Measurements from ENCODE around the gene IQGAP2. TPM values are rescaled to one million over a fixed set of nuclear protein-coding genes. Genes with fewer than 3 reads are reported as not detected.

The IQGAP2 gene
- total and polyA plus RNA-seq, 9 of the 15 experiments (the other 6 are each of a cell fraction or from before 2014, with no cell fraction given), result 8.7 to 23.2 (median 17.4) TPM

DNA sequence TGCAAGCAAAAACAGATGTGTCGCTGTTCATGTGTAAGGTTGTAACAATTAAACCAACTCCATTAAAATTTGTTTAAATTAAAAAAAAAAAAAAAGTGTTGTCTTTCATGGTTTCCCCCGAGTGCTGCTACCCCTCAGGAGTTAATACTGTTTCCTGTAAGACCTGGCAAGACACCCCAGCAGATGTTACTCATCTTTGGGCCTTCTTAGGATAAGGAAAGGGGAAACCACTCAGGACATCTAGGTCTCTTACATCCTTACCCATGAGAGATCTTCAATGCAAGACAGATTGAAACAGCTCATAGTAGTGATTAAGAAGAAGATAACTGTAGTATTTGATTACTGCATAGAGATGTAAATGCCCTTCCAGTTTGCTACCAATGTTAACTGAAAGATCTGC is 279.3 kb downstream of the IQGAP2 start:
- POLR2A ChIA-PET, result interaction anchor here (1.0 kb wide), 1 partner anchor 9 kb away, joined by 3 read pairs; no protein-coding TSS in a partner anchor
- Histone ChIP-seq H3K27ac (ENCODE audit: extremely low read depth, low read depth, low read length) (no peak overlapping the region), H3K9me1 (ENCODE audit: control insufficient read depth, insufficient read depth, low read length) (no peaks in the 10 kb centered on the region), H4K20me1 (replicated peaks; ENCODE audit: control insufficient read depth, insufficient read depth, low read length) (no peaks in the 10 kb centered on the region), H3K9me3 (replicated peaks; ENCODE audit: control insufficient read depth, insufficient read depth, low read depth, low read length) (no peaks in the 10 kb centered on the region), H3K4me3 (no peak overlapping the region), H3K36me3 (ENCODE audit: control insufficient read depth, insufficient read depth, low read length) (no peaks in the 10 kb centered on the region), H3K4me2 (ENCODE audit: insufficient read depth, low read length) (no peak overlapping the region), H3K27me3 (ENCODE audit: control insufficient read depth in 2 of 2, insufficient read depth in 2 of 2, low read length in 2 of 2) (no peaks in the 10 kb centered on the region), H2AFZ (ENCODE audit: low read depth, low read length) (no peak overlapping the region), H3K4me1 (replicated peaks in 1 of 2; ENCODE audit: control insufficient read depth in 2 of 2, insufficient read depth in 2 of 2, low read length in 2 of 2) (peaks cover 0 to 18% of the 10 kb centered on the region in 2 experiments; a peak in 4 of 5 replicates), H3K79me2 (ENCODE audit: control insufficient read depth, insufficient read depth, low read length) (no peaks in the 10 kb centered on the region), H3K9ac (ENCODE audit: insufficient read depth in 1 of 2, low read depth in 2 of 2, low read length in 2 of 2) (no peak overlapping the region)
- ATAC-seq, result no peak
- intact Hi-C loops (cut with micrococcal nuclease), result no loop called here
- no peak for TF ChIP-seq CREM (IDR thresholded peaks at IDR 0.05; ENCODE audit: low read depth)
- no peak for TF ChIP-seq BRD4 (IDR thresholded peaks at IDR 0.05)
- TF ChIP-seq KDM2B (CRISPR knock-in tag; IDR thresholded peaks at IDR 0.05), result no peak
- TF ChIP-seq, protein P1, sequence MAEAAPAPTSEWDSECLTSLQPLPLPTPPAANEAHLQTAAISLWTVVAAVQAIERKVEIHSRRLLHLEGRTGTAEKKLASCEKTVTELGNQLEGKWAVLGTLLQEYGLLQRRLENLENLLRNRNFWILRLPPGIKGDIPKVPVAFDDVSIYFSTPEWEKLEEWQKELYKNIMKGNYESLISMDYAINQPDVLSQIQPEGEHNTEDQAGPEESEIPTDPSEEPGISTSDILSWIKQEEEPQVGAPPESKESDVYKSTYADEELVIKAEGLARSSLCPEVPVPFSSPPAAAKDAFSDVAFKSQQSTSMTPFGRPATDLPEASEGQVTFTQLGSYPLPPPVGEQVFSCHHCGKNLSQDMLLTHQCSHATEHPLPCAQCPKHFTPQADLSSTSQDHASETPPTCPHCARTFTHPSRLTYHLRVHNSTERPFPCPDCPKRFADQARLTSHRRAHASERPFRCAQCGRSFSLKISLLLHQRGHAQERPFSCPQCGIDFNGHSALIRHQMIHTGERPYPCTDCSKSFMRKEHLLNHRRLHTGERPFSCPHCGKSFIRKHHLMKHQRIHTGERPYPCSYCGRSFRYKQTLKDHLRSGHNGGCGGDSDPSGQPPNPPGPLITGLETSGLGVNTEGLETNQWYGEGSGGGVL (CRISPR knock-in tag; IDR thresholded peaks at IDR 0.05), result no peak
- WGBS (ENCODE audit: insufficient coverage, low coverage, missing lambda C conversion rate), result 37% methylated on average over 2 of the region's 2 CpGs
- no peak for FAIRE-seq
- in situ Hi-C loops (cut with MboI), result no loop called here
- CTCF ChIA-PET (ENCODE audit: low intra/inter-chr PET ratio), result no interaction called here
- no TSS peak for BruUV-seq (replicated peaks)
- DNase-seq (ENCODE audit: extremely low read depth in 1 of 4, low spot score in 3 of 4), result no peak
